H1 (cell line): ENCODE measurements around the gene TMPRSS2. TPM values are rescaled to one million over a fixed set of nuclear protein-coding genes. Genes with fewer than 3 reads are reported as not detected.

ENCODE experiments used
- CTCF ChIA-PET: fragments of 300-600 bp; sonication (Branson Sonifier 250); formaldehyde crosslinking; loops from one replicate; lab custom pipeline; 2021; ENCODE audit not compliant: partially characterized antibody; lab: Charles Lee
- POLR2A ChIA-PET: fragments of 300-600 bp; sonication (Branson Sonifier 250); formaldehyde crosslinking; loops from one replicate; lab custom pipeline; 2021; ENCODE audit warnings: inconsistent platforms; ENCODE audit not compliant: partially characterized antibody; lab: Charles Lee
- DNase-seq, 2 experiments: peaks; one replicate each; pipeline versions ENCODE4 v3.0.0 to v3.0.0-alpha.2; 2010 to 2022; ENCODE audit warnings: low spot score in 2 of 2, low read depth in 1 of 2, mixed read lengths in 1 of 2
- FAIRE-seq: peaks from 2 replicates; lab custom pipeline; 2011; peaks lifted over from hg19 to GRCh38; lab: Jason Lieb, UNC
- H2AFZ ChIP-seq: 2 replicates; pipeline ENCODE4 v1.8.1; 2012; ENCODE audit warnings: low read length, inconsistent platforms
- H2AK5ac ChIP-seq: 2 replicates; pipeline ENCODE4 v1.6.1; 2013; ENCODE audit warnings: low read depth, low read length
- H2BK120ac ChIP-seq: replicated peaks from 2 replicates; pipeline ENCODE3; 2013; ENCODE audit warnings: low read depth, low read length, inconsistent platforms
- H2BK12ac ChIP-seq: 2 replicates; pipeline ENCODE4 v1.6.1; 2013; ENCODE audit warnings: low read depth, low read length
- H2BK15ac ChIP-seq: 2 replicates; pipeline ENCODE4 v1.6.1; 2013; ENCODE audit warnings: low read length
- H2BK20ac ChIP-seq: 2 replicates; pipeline ENCODE4 v1.6.1; 2013; ENCODE audit warnings: low read length
- H2BK5ac ChIP-seq: 2 replicates; pipeline ENCODE4 v1.6.1; 2013; ENCODE audit warnings: low read depth, low read length
- H3K14ac ChIP-seq: 2 replicates; pipeline ENCODE4 v1.6.1; 2013; ENCODE audit warnings: inconsistent platforms; ENCODE audit not compliant: insufficient read length
- H3K18ac ChIP-seq: 2 replicates; pipeline ENCODE4 v1.6.1; 2013; ENCODE audit warnings: low read length; ENCODE audit errors: extremely low read depth
- H3K23ac ChIP-seq: 2 replicates; pipeline ENCODE4 v1.6.1; 2013; ENCODE audit warnings: inconsistent platforms; ENCODE audit not compliant: insufficient read length
- H3K23me2 ChIP-seq: 2 replicates; pipeline ENCODE4 v1.6.1; 2013; ENCODE audit warnings: low read depth, low read length
- H3K27ac ChIP-seq: 2 replicates; pipeline ENCODE4 v1.6.1; 2011; ENCODE audit warnings: low read depth, low read length, inconsistent platforms
- H3K27me3 ChIP-seq, 4 experiments: replicated peaks in 1 of 4; 1 replicate in 1 of 4; 2 replicates in 3 of 4; pipeline versions ENCODE4 v1.6.1 to v1.8.1; 2011 to 2013; ENCODE audit warnings: low read length in 3 of 4, mild to moderate bottlenecking in 3 of 4, inconsistent platforms in 2 of 4, mixed read lengths in 2 of 4, moderate library complexity in 1 of 4; ENCODE audit not compliant: control insufficient read depth in 3 of 4, insufficient read depth in 3 of 4; ENCODE audit errors: extremely low read depth in 1 of 4
- H3K36me3 ChIP-seq, 4 experiments: 2 replicates each; pipeline versions ENCODE4 v1.6.1 to v1.8.1; 2011 to 2013; ENCODE audit warnings: mild to moderate bottlenecking in 4 of 4, low read length in 3 of 4, moderate library complexity in 2 of 4, control low read depth in 1 of 4, inconsistent platforms in 1 of 4; ENCODE audit not compliant: insufficient read depth in 4 of 4, control insufficient read depth in 2 of 4
- H3K4ac ChIP-seq: replicated peaks from 2 replicates; pipeline ENCODE3; 2013; ENCODE audit warnings: low read length, low read depth, mixed read lengths, inconsistent platforms; ENCODE audit not compliant: insufficient read length
- H3K4me1 ChIP-seq, 4 experiments: replicated peaks in 1 of 4; 1 replicate in 1 of 4; 2 replicates in 3 of 4; pipeline versions ENCODE4 v1.6.1 to v1.8.1; 2011 to 2013; ENCODE audit warnings: low read length in 3 of 4, inconsistent platforms in 2 of 4, mixed read lengths in 1 of 4; ENCODE audit not compliant: insufficient read depth in 4 of 4, control insufficient read depth in 3 of 4
- H3K4me2 ChIP-seq, 2 experiments: 2 replicates each; pipeline versions ENCODE4 v1.6.1 to v1.8.1; 2011 to 2013; ENCODE audit warnings: low read depth in 2 of 2, low read length in 2 of 2, control low read depth in 1 of 2, inconsistent platforms in 1 of 2, mild to moderate bottlenecking in 1 of 2; ENCODE audit not compliant: insufficient read depth in 1 of 2
- H3K4me3 ChIP-seq, 4 experiments: fragments of 200-600, 300-600 bp in 1 of 4; sonication (generic), shearing (Covaris generic), sonication (Bioruptor Twin) in 1 of 4; 2 replicates each; pipeline versions ENCODE4 v1.5.1 to v1.8.1; 2011 to 2016; ENCODE audit warnings: low read length in 4 of 4, low read depth in 3 of 4, control low read depth in 2 of 4, inconsistent platforms in 2 of 4, mild to moderate bottlenecking in 2 of 4, mixed read lengths in 1 of 4, moderate library complexity in 1 of 4; ENCODE audit not compliant: insufficient read depth in 2 of 4; ENCODE audit errors: extremely low read depth in 1 of 4
- H3K56ac ChIP-seq: replicated peaks from 2 replicates; pipeline ENCODE3; 2013; ENCODE audit warnings: low read depth, mild to moderate bottlenecking, mixed read lengths, low read length, inconsistent platforms; ENCODE audit not compliant: insufficient read length
- H3K79me1 ChIP-seq: 2 replicates; pipeline ENCODE4 v1.6.1; 2013; ENCODE audit warnings: low read depth, low read length, control low read depth
- H3K79me2 ChIP-seq, 2 experiments: 2 replicates each; pipeline versions ENCODE4 v1.6.1 to v1.8.1; 2012 to 2013; ENCODE audit warnings: low read length in 2 of 2, mild to moderate bottlenecking in 2 of 2, inconsistent platforms in 1 of 2; ENCODE audit not compliant: insufficient read depth in 2 of 2, control insufficient read depth in 1 of 2
- H3K9ac ChIP-seq, 4 experiments: replicated peaks in 1 of 4; 1 replicate in 1 of 4; 2 replicates in 3 of 4; pipeline versions ENCODE4 v1.6.1 to v1.8.1; 2011 to 2013; ENCODE audit warnings: low read depth in 3 of 4, low read length in 3 of 4, control low read depth in 2 of 4, mild to moderate bottlenecking in 2 of 4, moderate library complexity in 2 of 4, inconsistent platforms in 1 of 4; ENCODE audit errors: extremely low read depth in 1 of 4
- H3K9me3 ChIP-seq, 2 experiments: 2 replicates each; pipeline versions ENCODE4 v1.6.1 to v1.8.1; 2012 to 2013; ENCODE audit warnings: mild to moderate bottlenecking in 2 of 2, moderate library complexity in 2 of 2, control low read depth in 1 of 2, inconsistent platforms in 1 of 2, low read depth in 1 of 2, low read length in 1 of 2, mixed read lengths in 1 of 2; ENCODE audit not compliant: insufficient read depth in 2 of 2
- H4K20me1 ChIP-seq, 2 experiments: replicated peaks in 1 of 2; 2 replicates each; pipeline versions ENCODE3 to v1.8.1; 2011 to 2013; ENCODE audit warnings: inconsistent platforms in 2 of 2, low read length in 2 of 2, mild to moderate bottlenecking in 1 of 2; ENCODE audit not compliant: insufficient read depth in 2 of 2, control insufficient read depth in 1 of 2
- H4K5ac ChIP-seq: 2 replicates; pipeline ENCODE4 v1.6.1; 2013; ENCODE audit warnings: low read length, low read depth, mixed read lengths, inconsistent platforms; ENCODE audit not compliant: insufficient read length
- H4K8ac ChIP-seq: 2 replicates; pipeline ENCODE4 v1.8.0; 2013; ENCODE audit warnings: mild to moderate bottlenecking, moderate library complexity, low read length, inconsistent platforms; ENCODE audit not compliant: insufficient read depth; ENCODE audit errors: extremely low read depth
- H4K91ac ChIP-seq: replicated peaks from 2 replicates; pipeline ENCODE3; 2013; ENCODE audit warnings: low read length, mixed read lengths, inconsistent platforms; ENCODE audit not compliant: insufficient read length
- SIRT6 ChIP-seq: IDR thresholded peaks from one replicate; pipeline ENCODE4 v1.7.1; 2012; ENCODE audit warnings: low read length, inconsistent platforms
- WGBS, 2 experiments: shearing (Covaris generic) in 1 of 2; methylation state at CpG; one replicate each; pipeline versions ENCODE4 v1.1.6 to v1.1.7; 2013 to 2015; ENCODE audit warnings: low lambda C conversion rate in 2 of 2, mixed read lengths in 2 of 2, inconsistent platforms in 1 of 2, low coverage in 1 of 2, missing lambda C conversion rate in 1 of 2; ENCODE audit not compliant: insufficient replicate concordance in 2 of 2, insufficient coverage in 1 of 2, insufficient read length in 1 of 2; ENCODE audit errors: extremely low coverage in 1 of 2, missing lambda C conversion rate in 1 of 2; 5-methylcytosine and 5-hydroxymethylcytosine counted together
- polyA plus RNA-seq, 7 experiments: library from polyadenylated mRNA; depleted of rRNA in 3 of 7; stranded (reverse) in 5 of 7; unstranded in 2 of 7; fragments of >200 nt in 5 of 7; fragments of 200-250 nt in 2 of 7; gene quantifications; 1 replicate in 5 of 7; 2 replicates in 1 of 7; 4 replicates in 1 of 7; pipeline versions ENCODE4 v1.2.1 to v1.2.3, GENCODE V29; 2011 to 2013; ENCODE audit warnings: missing spikeins in 2 of 7, mixed read lengths in 2 of 7
- total RNA-seq: library from RNA; stranded (reverse); fragmentation: NEBNext Ultra II Directional; extraction: Animal tissue kit (Norgen Biotek cat#: 25700); gene quantifications from 2 replicates; pipeline ENCODE4 v1.2.1, GENCODE V29; 2021

Gene TMPRSS2
- total and polyA plus RNA-seq, 2 of the 8 experiments (the other 6 are each of a cell fraction or from before 2014, with no cell fraction given), result 9.2 to 11.0 TPM

- no peak overlapping the region for H2AK5ac ChIP-seq
- no peak for FAIRE-seq
- TF ChIP-seq SIRT6, result no peak
- H4K20me1 ChIP-seq, result no peaks in the 10 kb centered on the region
- H2BK15ac ChIP-seq, result peak overlapping the region; percentile 67; the same call in 1 of the 2 replicates
- no peak overlapping the region for H4K5ac ChIP-seq
- no peak overlapping the region for H4K91ac ChIP-seq
- peaks cover 0 to 13% (median 6%) of the 10 kb centered on the region in 4 experiments; a peak in 5 of 7 replicates for H3K4me1 ChIP-seq
- H3K79me1 ChIP-seq, result peaks cover 7% of the 10 kb centered on the region
- H3K36me3 ChIP-seq, result no peaks in the 10 kb centered on the region
- no peak overlapping the region for H2AFZ ChIP-seq
- H3K14ac ChIP-seq, result no peak overlapping the region
- H2BK12ac ChIP-seq, result 0 out of 2 replicates have a peak overlapping the region, but pooled peaks have one; percentile 33
- H3K23ac ChIP-seq, result no peak overlapping the region
- ChIA-PET CTCF (interaction anchor here (1.4 kb wide), 1 partner anchor 221 kb away, joined by 5 read pairs; no protein-coding TSS in a partner anchor), POLR2A (interaction anchor here (1.2 kb wide), 1 partner anchor 25 kb away, joined by 3 read pairs; no protein-coding TSS in a partner anchor)
- H3K9ac ChIP-seq, result no peak overlapping the region
- H3K4me2 ChIP-seq, result no peak overlapping the region
- H3K4me3 ChIP-seq, result no peak overlapping the region
- no peak for DNase-seq
- no peak overlapping the region for H4K8ac ChIP-seq
- H3K56ac ChIP-seq, result no peak overlapping the region
- no peak overlapping the region for H2BK5ac ChIP-seq
- no peaks in the 10 kb centered on the region for H3K9me3 ChIP-seq
- 85% methylated on average over 5 of the region's 5 CpGs; no CpG with 5 or more reads in 1 of the 2 experiments for WGBS, 2 experiments
- no peak overlapping the region for H3K27ac ChIP-seq
- H3K18ac ChIP-seq, result no peak overlapping the region
- no peak overlapping the region for H2BK120ac ChIP-seq
- 0 out of 4 replicates have a peak, but pooled peaks cover 0 to 4% of the 10 kb centered on the region in 2 experiments for H3K79me2 ChIP-seq
- H3K27me3 ChIP-seq, result peaks cover 5 to 37% (median 30%) of the 10 kb centered on the region in 4 experiments
- no peak overlapping the region for H3K4ac ChIP-seq
- peaks cover 17% of the 10 kb centered on the region for H3K23me2 ChIP-seq
- H2BK20ac ChIP-seq, result no peak overlapping the region
Measured at GRCh38 chr21:41504030-41504429, 3.9 kb downstream of the TMPRSS2 start.
